Upper lobe of right lung (tissue), 1 donor: ENCODE data around the gene CASKIN2. TPM values are rescaled to one million over a fixed set of nuclear protein-coding genes. Genes with fewer than 3 reads are reported as not detected.

Experiments used
- ATAC-seq: fragments of 200-7000 bp; cut with Tn5 transposase; one replicate; pipeline ENCODE4 v1.9.1; 2020; ENCODE audit warnings: mild to moderate bottlenecking, moderate library complexity
- DNase-seq: peaks from one replicate; pipeline ENCODE4 v3.0.0-alpha.2; 2020
- H3K27ac ChIP-seq: fragments of 200-600 bp; one replicate; pipeline ENCODE4 v1.8.0; 2022
- H3K27me3 ChIP-seq: fragments of 200-600 bp; one replicate; pipeline ENCODE4 v1.8.0; 2022; ENCODE audit warnings: mild to moderate bottlenecking
- H3K36me3 ChIP-seq: fragments of 200-600 bp; one replicate; pipeline ENCODE4 v1.8.0; 2022
- H3K4me1 ChIP-seq: fragments of 200-600 bp; one replicate; pipeline ENCODE4 v1.8.0; 2022
- H3K4me3 ChIP-seq: fragments of 200-600 bp; one replicate; pipeline ENCODE4 v1.8.0; 2022; ENCODE audit warnings: mild to moderate bottlenecking
- H3K9me3 ChIP-seq: fragments of 200-600 bp; one replicate; pipeline ENCODE4 v1.8.0; 2022
- CTCF ChIP-seq: fragments of 200-600 bp; IDR thresholded peaks from one replicate; pipeline ENCODE4 v1.8.0; 2022; ENCODE audit warnings: antibody characterized with exemption
- intact Hi-C: fragments of 100-400 bp; cut with DNase I; formaldehyde crosslinking; loops from one replicate; pipeline ENCODE4 v1.11.0; 2022
- total RNA-seq: library from RNA; stranded (reverse); fragmentation: NEBNext Ultra II Directional; extraction: Animal tissue kit (Norgen Biotek cat#: 25700); gene quantifications from one replicate; pipeline ENCODE4 v1.2.1, GENCODE V29; 2021
- donor health status: DM: no; HTN: yes; CAD: no; lungs with severe emphysema.

CASKIN2 gene
- total RNA-seq, 1 donor from 2014 or later: 101 TPM

- no peak for ATAC-seq
- no peak for DNase-seq
- Histone ChIP-seq H3K4me1 (peaks cover 28% of the 10 kb centered on the region), H3K9me3 (no peaks in the 10 kb centered on the region), H3K36me3 (peaks cover 45% of the 10 kb centered on the region), H3K27ac (peak overlapping the region; percentile 30), H3K4me3 (no peak overlapping the region), H3K27me3 (no peaks in the 10 kb centered on the region)
- intact Hi-C loops: no loop called here
- no peak for TF ChIP-seq CTCF
These were observed 23.7 kb downstream of the CASKIN2 start for GRCh38 chr17:75491680-75492079.

GRCh38 chr17:75490953-75491649 lies 24.2 kb downstream of the CASKIN2 start:
- intact Hi-C loops: no loop called here
- DNase-seq (no peak), ATAC-seq (no peak)
- TF ChIP-seq CTCF: no peak
- Histone ChIP-seq H3K36me3 (peaks cover 41% of the 10 kb centered on the region), H3K27me3 (no peaks in the 10 kb centered on the region), H3K9me3 (no peaks in the 10 kb centered on the region), H3K4me1 (peaks cover 28% of the 10 kb centered on the region), H3K4me3 (no peak overlapping the region), H3K27ac (peak overlapping the region; percentile 60)

- intact Hi-C loops: no loop called here
- peak overlapping the region; percentile 60 for H3K27ac ChIP-seq
- H3K27me3 ChIP-seq: no peaks in the 10 kb centered on the region
- TF ChIP-seq CTCF: no peak
- H3K4me3 ChIP-seq: no peak overlapping the region
- peaks cover 28% of the 10 kb centered on the region for H3K4me1 ChIP-seq
- no peak for DNase-seq
- peak; percentile 37 for ATAC-seq
- H3K36me3 ChIP-seq: peaks cover 41% of the 10 kb centered on the region
- no peaks in the 10 kb centered on the region for H3K9me3 ChIP-seq
These were observed 25.1 kb downstream of the CASKIN2 start for GRCh38 chr17:75490173-75490743.

- peaks cover 28% of the 10 kb centered on the region for H3K4me1 ChIP-seq
- H3K4me3 ChIP-seq: no peak overlapping the region
- no peak for DNase-seq
- intact Hi-C loops: no loop called here
- TF ChIP-seq CTCF: no peak
- no peak overlapping the region for H3K27ac ChIP-seq
- no peaks in the 10 kb centered on the region for H3K27me3 ChIP-seq
- H3K9me3 ChIP-seq: no peaks in the 10 kb centered on the region
- ATAC-seq: no peak
- peaks cover 36% of the 10 kb centered on the region for H3K36me3 ChIP-seq
These were observed 25.8 kb downstream of the CASKIN2 start for GRCh38 chr17:75489511-75489955.

GRCh38 chr17:75488693-75489510 lies 26.4 kb downstream of the CASKIN2 start:
- intact Hi-C loops: no loop called here
- H3K36me3 ChIP-seq: peaks cover 29% of the 10 kb centered on the region

More at GRCh38 chr17:75488693-75489510, 26.4 kb downstream of the CASKIN2 start:
- Histone ChIP-seq H3K4me3 (no peak overlapping the region), H3K4me1 (peaks cover 28% of the 10 kb centered on the region), H3K27ac (no peak overlapping the region), H3K27me3 (no peaks in the 10 kb centered on the region), H3K9me3 (no peaks in the 10 kb centered on the region)
- no peak for TF ChIP-seq CTCF
- ATAC-seq (no peak), DNase-seq (no peak)
